Pancreas (tissue), 10 donors: ENCODE data around the gene RRP1B. TPM values are rescaled to one million over a fixed set of nuclear protein-coding genes. Genes with fewer than 3 reads are reported as not detected.
A peak's percentile ranks its signal among the peaks of the same experiment; 100 is the strongest.

ENCODE experiments used
- ATAC-seq, 4 donors: fragments of 200-7000 bp; cut with Tn5 transposase; one replicate each; pipeline versions ENCODE4 v1.8.0 to v1.9.1; 2020; ENCODE audit warnings: mild to moderate bottlenecking in 4 of 4, moderate library complexity in 4 of 4
- DNase-seq, 6 donors: peaks; one replicate each; pipeline ENCODE4 v3.0.0-alpha.2; 2020
- FAIRE-seq: peaks from 2 replicates; lab custom pipeline; 2012; peaks lifted over from hg19 to GRCh38; lab: Jason Lieb, UNC
- H3K27ac ChIP-seq, 4 donors: fragments of 200-600 bp; sonication (generic); 1 replicate in 3 of 4; 2 replicates in 1 of 4; pipeline versions ENCODE4 v1.5.0 to v1.8.0; 2020
- H3K27me3 ChIP-seq, 4 donors: fragments of 200-600 bp; one replicate each; pipeline ENCODE4 v1.8.0; 2021
- H3K36me3 ChIP-seq, 3 donors: fragments of 200-600 bp; sonication (generic) in 1 of 3; one replicate each; pipeline versions ENCODE4 v1.5.0 to v1.8.0; 2020 to 2021
- H3K4me1 ChIP-seq, 3 donors: fragments of 200-600 bp; one replicate each; pipeline ENCODE4 v1.8.0; 2021
- H3K4me3 ChIP-seq, 4 donors: fragments of 200-600 bp; sonication (generic) in 2 of 4; one replicate each; pipeline versions ENCODE4 v1.5.0 to v1.8.0; 2020 to 2021
- H3K9me3 ChIP-seq, 4 donors: fragments of 200-600 bp; one replicate each; pipeline ENCODE4 v1.8.0; 2021
- CTCF ChIP-seq, 4 donors: fragments of 200-600 bp; sonication (generic) in 3 of 4; IDR thresholded peaks; one replicate each; pipeline versions ENCODE4 v1.5.0 to v1.8.0; 2021; ENCODE audit warnings: antibody characterized with exemption in 4 of 4
- WGBS, 2 donors: extraction: QIAGEN DNeasy Blood & Tissue Kit; methylation state at CpG; one replicate each; pipeline ENCODE4 v1.1.7; 2013; 5-methylcytosine and 5-hydroxymethylcytosine counted together
- intact Hi-C, 3 donors: fragments of 100-400 bp; cut with DNase I; formaldehyde crosslinking; loops; one replicate each; pipeline versions ENCODE4 v1.11.1 to v1.14.2; 2022
- polyA plus RNA-seq, 2 donors: library from polyadenylated mRNA; stranded (reverse); fragments of 200-250 nt; gene quantifications; one replicate each; pipeline ENCODE4 v1.2.3, GENCODE V29; 2013
- total RNA-seq, 6 donors: library from RNA; stranded (reverse); fragmentation: NEBNext Ultra II Directional in 4 of 6; extraction: Animal tissue kit (Norgen Biotek cat#: 25700) in 4 of 6; gene quantifications; one replicate each; pipeline versions ENCODE4 v1.2.1 to v1.2.4, GENCODE V29; 2021 to 2023
- donor health status: healthy with polysubstance abuse.
- donor health status: DM: no; HTN: no; CAD: no; lungs with moderate emphysema.
- donor health status: DM: no; HTN: no; CAD: no.
- donor health status: control.
- donor health status: control.
- donor health status: Bipolar disorder and iron deficiency.
- donor health status: DM: yes; HTN: yes; CAD: no.
- donor health status: DM: no; HTN: no; CAD: no.
- donor health status: DM: no; HTN: no; CAD: no.
- donor health status: DM: yes; HTN: yes; CAD: no.

The RRP1B gene
- total and polyA plus RNA-seq, 8 donors = 4.4 to 13.3 (median 9.0) TPM

GRCh38 chr21:43737158-43737950 is 78.0 kb downstream of the RRP1B start:
- Histone ChIP-seq H3K9me3 (no peaks in the 10 kb centered on the region), H3K27ac (no peak overlapping the region), H3K4me3 (no peak overlapping the region), H3K36me3 (peaks cover 0 to 11% (median 0%) of the 10 kb centered on the region in 3 donors), H3K27me3 (no peaks in the 10 kb centered on the region), H3K4me1 (peaks cover 6 to 11% (median 10%) of the 10 kb centered on the region in 3 donors)
- DNase-seq (peak in 1 of 6 donors; percentile 61), ATAC-seq (no peak), FAIRE-seq (no peak)
- WGBS, 2 donors = 92 to 95% methylated on average over 34 to 35 of the region's 35 CpGs
- intact Hi-C loops = no loop called here
- TF ChIP-seq CTCF (IDR thresholded peaks at IDR 0.05) = no peak

DNA sequence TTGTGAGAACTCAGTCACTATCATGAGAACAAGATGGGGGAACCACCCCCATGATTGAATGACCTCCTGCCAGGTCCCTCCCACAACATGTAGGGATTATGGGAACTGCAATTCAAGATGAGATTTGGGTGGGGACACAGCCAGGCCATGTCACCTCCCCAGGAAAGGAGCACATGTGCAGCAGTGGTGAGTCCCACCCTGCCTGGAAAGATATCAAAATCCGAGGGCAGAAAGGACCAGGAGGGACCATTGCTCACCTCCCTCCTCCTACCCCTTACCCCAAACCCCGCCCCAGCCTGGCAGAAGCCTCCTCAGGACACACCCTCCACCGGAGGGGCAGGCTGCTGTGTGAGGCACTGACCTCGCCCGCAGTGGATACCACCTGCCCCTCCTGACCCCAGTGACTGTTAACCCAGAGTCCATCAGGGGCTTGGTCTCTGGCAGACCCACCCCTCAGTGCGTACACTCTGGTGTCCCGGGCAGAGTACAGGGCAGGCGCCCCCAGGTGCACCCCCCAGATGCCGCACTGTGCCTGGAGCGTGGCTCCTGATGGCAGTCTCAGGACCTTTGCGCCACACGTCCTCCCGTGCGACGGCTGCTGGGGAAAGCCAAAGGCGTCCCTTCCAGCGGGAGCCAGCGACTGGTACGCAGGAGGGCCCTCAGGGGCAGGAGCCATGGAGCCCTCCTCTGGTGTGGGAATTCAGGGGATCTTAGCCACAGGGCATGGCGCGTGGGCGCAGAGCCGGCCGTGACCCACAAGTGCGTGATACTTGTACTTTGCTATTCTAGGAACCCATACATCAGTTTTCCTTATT is 80.5 kb downstream of the RRP1B start:
- H3K4me3 ChIP-seq = no peak overlapping the region
- intact Hi-C loops = no loop called here
- peak in 3 of 4 donors; percentile 9 to 15 (median 15) for ATAC-seq
- no peaks in the 10 kb centered on the region for H3K9me3 ChIP-seq
- H3K27me3 ChIP-seq = no peaks in the 10 kb centered on the region
- no peak overlapping the region for H3K27ac ChIP-seq
- peaks cover 0 to 23% (median 0%) of the 10 kb centered on the region in 3 donors for H3K36me3 ChIP-seq
- FAIRE-seq = no peak
- no peak for TF ChIP-seq CTCF (IDR thresholded peaks at IDR 0.05)
- peak in 2 of 6 donors; percentile 57 to 78 for DNase-seq
- H3K4me1 ChIP-seq = no peaks in the 10 kb centered on the region
- 92 to 93% methylated on average over 25 of the region's 25 CpGs for WGBS, 2 donors

- Histone ChIP-seq H3K36me3 (peaks cover 0 to 31% (median under 1%) of the 10 kb centered on the region in 3 donors), H3K27me3 (no peaks in the 10 kb centered on the region), H3K27ac (peak overlapping the region in 2 of 4 donors; percentile 38 to 48), H3K4me3 (no peak overlapping the region), H3K9me3 (no peaks in the 10 kb centered on the region), H3K4me1 (no peaks in the 10 kb centered on the region)
- no peak for TF ChIP-seq CTCF (IDR thresholded peaks at IDR 0.05)
- DNase-seq (peak in 4 of 6 donors; percentile 55 to 87 (median 62)), ATAC-seq (peak; percentile 46 to 81 (median 71)), FAIRE-seq (no peak)
- intact Hi-C loops = no loop called here
- 43 to 63% methylated on average over 24 to 25 of the region's 25 CpGs for WGBS, 2 donors
Measured at GRCh38 chr21:43740497-43741156, 81.3 kb downstream of the RRP1B start.

- WGBS, 2 donors = 70 to 91% methylated on average over 17 to 25 of the region's 28 CpGs
- TF ChIP-seq CTCF (IDR thresholded peaks at IDR 0.05) = no peak
- H3K4me3 ChIP-seq = no peak overlapping the region
- FAIRE-seq = no peak
- ATAC-seq = no peak
- no peaks in the 10 kb centered on the region for H3K27me3 ChIP-seq
- no peaks in the 10 kb centered on the region for H3K4me1 ChIP-seq
- DNase-seq = peak in 2 of 6 donors; percentile 40 to 76
- intact Hi-C loops = no loop called here
- H3K36me3 ChIP-seq = peaks cover 0 to 40% (median 8%) of the 10 kb centered on the region in 3 donors
- H3K9me3 ChIP-seq = no peaks in the 10 kb centered on the region
- no peak overlapping the region for H3K27ac ChIP-seq
Measured at GRCh38 chr21:43741423-43742096, 82.2 kb downstream of the RRP1B start.
